H1 (cell line): ENCODE data around the gene TCP11. TPM values are rescaled to one million over a fixed set of nuclear protein-coding genes. Genes with fewer than 3 reads are reported as not detected.

Experiments used
- EP300 ChIP-seq, 2 experiments: IDR thresholded peaks; 1 replicate in 1 of 2; 2 replicates in 1 of 2; pipeline ENCODE4 v1.6.1; 2011 to 2012; ENCODE audit warnings: low read depth in 2 of 2, low read length in 2 of 2, mild to moderate bottlenecking in 2 of 2, borderline replicate concordance in 1 of 2, inconsistent platforms in 1 of 2, moderate library complexity in 1 of 2
- RAD21 ChIP-seq, 2 experiments: IDR thresholded peaks in 1 of 2; conservative IDR thresholded peaks in 1 of 2; 2 replicates each; pipeline ENCODE4 v1.6.1; 2011; ENCODE audit warnings: low read depth in 2 of 2, low read length in 2 of 2, improper control_type of control experiment in 1 of 2, inconsistent platforms in 1 of 2, mild to moderate bottlenecking in 1 of 2, moderate library complexity in 1 of 2
- TAF7 ChIP-seq: optimal IDR thresholded peaks from 2 replicates; pipeline ENCODE3; 2011; ENCODE audit warnings: low read depth, mild to moderate bottlenecking, inconsistent platforms, low read length, moderate library complexity, borderline replicate concordance
- polyA plus RNA-seq, 7 experiments: library from polyadenylated mRNA; depleted of rRNA in 3 of 7; stranded (reverse) in 5 of 7; unstranded in 2 of 7; fragments of >200 nt in 5 of 7; fragments of 200-250 nt in 2 of 7; gene quantifications; 1 replicate in 5 of 7; 2 replicates in 1 of 7; 4 replicates in 1 of 7; pipeline versions ENCODE4 v1.2.1 to v1.2.3, GENCODE V29; 2011 to 2013; ENCODE audit warnings: missing spikeins in 2 of 7, mixed read lengths in 2 of 7
- total RNA-seq: library from RNA; stranded (reverse); fragmentation: NEBNext Ultra II Directional; extraction: Animal tissue kit (Norgen Biotek cat#: 25700); gene quantifications from 2 replicates; pipeline ENCODE4 v1.2.1, GENCODE V29; 2021

TCP11 gene
- total and polyA plus RNA-seq, 2 of the 8 experiments (the other 6 are each of a cell fraction or from before 2014, with no cell fraction given): 0.11 TPM; not detected in 1

- TF ChIP-seq RAD21 (IDR thresholded peaks at IDR 0.05 in 1 of 2, conservative IDR thresholded peaks at IDR 0.05 in 1 of 2; ENCODE audit: low read depth in 2 of 2, low read length in 2 of 2) (no peak), EP300 (IDR thresholded peaks at IDR 0.05; ENCODE audit: borderline replicate concordance in 1 of 2, low read depth in 2 of 2, low read length in 2 of 2) (no peak), TAF7 (no peak)
Measured at GRCh38 chr6:35174501-35174900, 33.4 kb upstream of the TCP11 start (continued).
